ENCODE results near the gene ZNF543.
"Not testable (repeated sequence)": the region's sequence is repeated elsewhere in the genome, so short reads cannot be mapped to it uniquely, and the experiment has no call there.

ZNF543 gene

GRCh38 chr19:57320180-57321084 lies at the start of gene ZNF543:
TSS of gene ZNF543 (plus strand) at chr19:57320472. CDS start at chr19:57320854, 382 bp downstream.
- Histone ChIP-seq H3K4me3 (peak within 1 kb of the TSS; percentile 80), H3K27ac (peak within 1 kb of the TSS; percentile 91)
- TF ChIP-seq, protein P1, sequence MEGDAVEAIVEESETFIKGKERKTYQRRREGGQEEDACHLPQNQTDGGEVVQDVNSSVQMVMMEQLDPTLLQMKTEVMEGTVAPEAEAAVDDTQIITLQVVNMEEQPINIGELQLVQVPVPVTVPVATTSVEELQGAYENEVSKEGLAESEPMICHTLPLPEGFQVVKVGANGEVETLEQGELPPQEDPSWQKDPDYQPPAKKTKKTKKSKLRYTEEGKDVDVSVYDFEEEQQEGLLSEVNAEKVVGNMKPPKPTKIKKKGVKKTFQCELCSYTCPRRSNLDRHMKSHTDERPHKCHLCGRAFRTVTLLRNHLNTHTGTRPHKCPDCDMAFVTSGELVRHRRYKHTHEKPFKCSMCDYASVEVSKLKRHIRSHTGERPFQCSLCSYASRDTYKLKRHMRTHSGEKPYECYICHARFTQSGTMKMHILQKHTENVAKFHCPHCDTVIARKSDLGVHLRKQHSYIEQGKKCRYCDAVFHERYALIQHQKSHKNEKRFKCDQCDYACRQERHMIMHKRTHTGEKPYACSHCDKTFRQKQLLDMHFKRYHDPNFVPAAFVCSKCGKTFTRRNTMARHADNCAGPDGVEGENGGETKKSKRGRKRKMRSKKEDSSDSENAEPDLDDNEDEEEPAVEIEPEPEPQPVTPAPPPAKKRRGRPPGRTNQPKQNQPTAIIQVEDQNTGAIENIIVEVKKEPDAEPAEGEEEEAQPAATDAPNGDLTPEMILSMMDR (IDR thresholded peaks at IDR 0.05) = no peak
- DNase-seq (ENCODE audit: low spot score) = peak; percentile 97

DNA sequence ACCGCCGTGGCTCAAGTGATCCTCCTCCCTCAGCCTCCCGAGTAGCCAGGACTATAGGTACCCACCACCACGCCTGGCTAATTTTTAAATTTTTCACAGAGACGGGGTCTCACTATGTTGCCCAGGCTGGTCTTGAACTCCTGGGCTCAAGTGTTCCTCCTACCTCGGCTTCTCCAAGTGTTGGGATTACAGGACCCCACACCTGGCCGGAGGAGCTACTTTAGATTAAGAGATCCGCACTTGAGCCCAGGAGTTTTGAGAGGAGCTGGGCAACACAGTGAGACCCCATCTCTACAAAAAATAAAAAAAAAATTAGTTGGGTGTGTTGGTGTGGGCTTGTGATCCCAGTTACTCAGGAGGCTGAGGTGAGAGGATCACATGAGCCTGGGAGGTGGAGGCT lies 49.0 kb upstream of the ZNF543 start:
- TF ChIP-seq, protein P1 (IDR thresholded peaks at IDR 0.05) = no peak
- no peak for DNase-seq (ENCODE audit: low spot score)
- H3K4me3 ChIP-seq = no peak overlapping the region
- H3K27ac ChIP-seq = no peak overlapping the region

GRCh38 chr19:57273014-57273413 lies 47.3 kb upstream of the ZNF543 start:
- DNase-seq (ENCODE audit: low spot score) = no peak
- Histone ChIP-seq H3K27ac (no peak overlapping the region), H3K4me3 (no peak overlapping the region)
- TF ChIP-seq, protein P1 (IDR thresholded peaks at IDR 0.05) = no peak

- TF ChIP-seq, protein P1 (IDR thresholded peaks at IDR 0.05) = no peak
- no peak overlapping the region for H3K27ac ChIP-seq
- no peak overlapping the region for H3K4me3 ChIP-seq
- no peak for DNase-seq (ENCODE audit: low spot score)
Measured at GRCh38 chr19:57276430-57276829, 43.8 kb upstream of the ZNF543 start.

- not testable (repeated sequence) for DNase-seq (ENCODE audit: low spot score); H3K27ac ChIP-seq; H3K4me3 ChIP-seq
Measured at GRCh38 chr19:57278481-57278880, 41.8 kb upstream of the ZNF543 start.

DNA sequence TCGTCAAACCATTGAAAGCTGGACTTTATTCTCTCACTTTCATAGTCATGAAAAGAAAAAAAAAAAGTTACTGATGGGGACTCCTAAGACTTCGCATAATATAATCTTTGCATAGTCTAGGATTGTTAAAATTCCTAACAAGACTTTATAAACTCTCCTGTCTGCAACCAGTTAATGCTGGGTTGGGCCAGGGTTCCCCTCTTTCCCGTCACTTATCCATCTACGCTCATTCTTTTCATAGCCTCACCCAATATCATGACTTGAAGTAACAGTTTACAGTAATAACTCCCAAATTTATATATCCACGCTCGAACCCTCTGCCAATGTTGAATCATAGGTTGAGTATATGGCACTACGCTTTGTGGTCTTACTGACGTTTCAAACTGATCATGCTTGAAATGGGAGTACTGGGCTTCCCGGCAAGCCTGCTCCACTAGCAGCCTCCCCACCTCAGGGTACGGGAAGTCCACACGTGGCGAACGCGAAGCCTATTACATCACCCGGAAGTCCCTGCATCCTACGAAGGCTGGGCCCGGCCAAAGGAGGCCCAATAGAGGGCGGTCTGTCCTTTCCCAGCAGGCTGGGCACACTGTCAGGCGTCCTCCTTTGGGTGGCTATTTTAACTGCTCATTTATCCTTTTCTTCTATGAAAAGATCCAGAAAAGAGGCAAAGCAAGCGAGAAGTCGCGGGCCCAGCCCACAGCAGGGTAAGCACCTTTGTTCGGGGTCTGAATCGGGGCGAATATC lies 40.7 kb upstream of the ZNF543 start:
- peak overlapping the region; percentile 97 to 99 for H3K27ac ChIP-seq
- TF ChIP-seq, protein P1 (IDR thresholded peaks at IDR 0.05) = no peak
- peak overlapping the region; percentile 91 for H3K4me3 ChIP-seq
- DNase-seq (ENCODE audit: low spot score) = peak; percentile 97

GRCh38 chr19:57280165-57280961 lies 39.9 kb upstream of the ZNF543 start, which contains the start of gene ZNF460:
TSS of gene ZNF460 (plus strand) at chr19:57280485. CDS start at chr19:57280807, 322 bp downstream.
- TF ChIP-seq, protein P1 (IDR thresholded peaks at IDR 0.05) = no peak
- Histone ChIP-seq H3K4me3 (peak within 1 kb of the TSS; percentile 91), H3K27ac (peak within 1 kb of the TSS; percentile 97 to 99)
- DNase-seq (ENCODE audit: low spot score) = peak; percentile 97

Data from coronary artery (tissue), 2 donors.